Measurements from ENCODE around the gene OOSP1.

DNA sequence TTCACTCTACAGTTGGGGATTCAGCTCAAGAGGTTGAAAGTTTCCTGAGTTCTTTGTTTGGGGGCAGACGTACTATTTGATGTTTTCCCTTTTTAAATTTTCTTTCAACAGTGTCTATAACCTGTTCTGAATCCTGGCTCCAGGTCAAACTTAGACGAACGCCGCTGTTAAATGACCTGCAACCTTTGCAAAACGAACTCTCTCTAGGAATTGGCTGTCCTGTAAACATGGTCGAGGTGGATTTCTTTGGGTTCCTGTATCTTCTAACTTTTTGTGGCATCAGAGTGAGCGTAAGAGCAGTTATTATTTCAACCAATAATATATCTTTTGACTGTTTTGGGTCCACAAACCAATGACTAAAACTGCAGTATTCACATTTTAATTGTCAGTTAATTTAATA, 27.2 kb downstream of the OOSP1 start:
- TF ChIP-seq, protein P1, sequence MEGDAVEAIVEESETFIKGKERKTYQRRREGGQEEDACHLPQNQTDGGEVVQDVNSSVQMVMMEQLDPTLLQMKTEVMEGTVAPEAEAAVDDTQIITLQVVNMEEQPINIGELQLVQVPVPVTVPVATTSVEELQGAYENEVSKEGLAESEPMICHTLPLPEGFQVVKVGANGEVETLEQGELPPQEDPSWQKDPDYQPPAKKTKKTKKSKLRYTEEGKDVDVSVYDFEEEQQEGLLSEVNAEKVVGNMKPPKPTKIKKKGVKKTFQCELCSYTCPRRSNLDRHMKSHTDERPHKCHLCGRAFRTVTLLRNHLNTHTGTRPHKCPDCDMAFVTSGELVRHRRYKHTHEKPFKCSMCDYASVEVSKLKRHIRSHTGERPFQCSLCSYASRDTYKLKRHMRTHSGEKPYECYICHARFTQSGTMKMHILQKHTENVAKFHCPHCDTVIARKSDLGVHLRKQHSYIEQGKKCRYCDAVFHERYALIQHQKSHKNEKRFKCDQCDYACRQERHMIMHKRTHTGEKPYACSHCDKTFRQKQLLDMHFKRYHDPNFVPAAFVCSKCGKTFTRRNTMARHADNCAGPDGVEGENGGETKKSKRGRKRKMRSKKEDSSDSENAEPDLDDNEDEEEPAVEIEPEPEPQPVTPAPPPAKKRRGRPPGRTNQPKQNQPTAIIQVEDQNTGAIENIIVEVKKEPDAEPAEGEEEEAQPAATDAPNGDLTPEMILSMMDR (IDR thresholded peaks at IDR 0.05), result no peak
- no peak for TF ChIP-seq POLR2A (IDR thresholded peaks at IDR 0.05)
